NCI-H2196 treated with DMSO at 0.1 percent for 48 hours (cell line): ENCODE measurements around the gene INPP5F.
"Not testable (repeated sequence)": the region's sequence is repeated elsewhere in the genome, so short reads cannot be mapped to it uniquely, and the experiment has no call there.

ENCODE experiments used
- DNase-seq: peaks from one replicate; lab custom pipeline; 2025; ENCODE audit not compliant: unreplicated experiment; lab: John Stamatoyannopoulos, UW

INPP5F gene

GRCh38 chr10:119858063-119858462 is 132.2 kb downstream of the INPP5F start:
- no peak for DNase-seq

GRCh38 chr10:119859420-119860258 is 133.8 kb downstream of the INPP5F start:
- DNase-seq = no peak

GRCh38 chr10:119860866-119861607 is 135.2 kb downstream of the INPP5F start:
- no peak for DNase-seq

GRCh38 chr10:119862524-119862923 is 136.7 kb downstream of the INPP5F start:
- no peak for DNase-seq

- no peak for DNase-seq
These were observed 138.2 kb downstream of the INPP5F start for GRCh38 chr10:119863951-119864565.

GRCh38 chr10:119865699-119866240 is 139.9 kb downstream of the INPP5F start:
- no peak for DNase-seq

GRCh38 chr10:119867317-119867716 is 141.5 kb downstream of the INPP5F start:
- no peak for DNase-seq

GRCh38 chr10:119869398-119869797 is 143.5 kb downstream of the INPP5F start:
- not testable (repeated sequence) for DNase-seq

GRCh38 chr10:119871881-119872609 is 146.2 kb downstream of the INPP5F start:
- DNase-seq = no peak

- no peak for DNase-seq
These were observed 146.7 kb downstream of the INPP5F start, which contains the start of gene MCMBP for GRCh38 chr10:119872610-119872859. TSS of gene MCMBP (minus strand) at chr10:119872843. CDS start at chr10:119872584, 259 bp downstream.

GRCh38 chr10:119872860-119873681 is 147.2 kb downstream of the INPP5F start:
- peak; percentile 49 for DNase-seq

GRCh38 chr10:119878524-119878923 is 152.7 kb downstream of the INPP5F start:
- DNase-seq = no peak
